ENCODE data around the gene KCNMA1. TPM values are rescaled to one million over a fixed set of nuclear protein-coding genes. Genes with fewer than 3 reads are reported as not detected.
"Not testable (repeated sequence)": the region's sequence is repeated elsewhere in the genome, so short reads cannot be mapped to it uniquely, and the experiment has no call there.

The KCNMA1 gene
- total RNA-seq, 1 experiment from 2014 or later = 20.7 TPM

DNA sequence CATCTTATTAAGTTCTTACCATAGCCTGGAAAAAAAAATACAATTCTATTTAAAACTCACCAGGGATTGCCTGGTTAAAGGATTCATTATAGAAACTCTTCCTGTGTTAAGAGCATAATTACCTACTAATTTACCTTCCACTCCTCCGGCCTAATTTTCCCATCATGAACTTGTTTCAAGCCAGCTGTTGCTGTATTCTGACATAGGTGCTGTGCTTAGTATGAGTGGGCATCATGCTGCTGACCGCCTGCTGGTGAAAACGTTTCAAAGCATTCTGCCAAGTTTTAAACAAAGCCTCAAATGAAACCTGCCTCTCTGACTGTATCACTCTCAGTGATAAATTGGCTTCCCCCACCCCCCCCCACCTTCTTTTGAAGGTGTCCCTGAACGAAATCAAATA is 47.8 kb upstream of the KCNMA1 start:
- H3K4me1 Mint-ChIP-seq (ENCODE audit: low read depth, unreplicated experiment) = no peaks in the 10 kb centered on the region
- no peak overlapping the region for H3K4me3 ChIP-seq (ENCODE audit: low read depth, low read length)
- no peaks in the 10 kb centered on the region for H3K9me3 Mint-ChIP-seq (ENCODE audit: unreplicated experiment)
- intact Hi-C loops (cut with micrococcal nuclease; ENCODE audit: unreplicated experiment) = no loop called here
- ChIA-PET POLR2A (no interaction called here), CTCF (no interaction called here)
- no peaks in the 10 kb centered on the region for H3K36me3 Mint-ChIP-seq (ENCODE audit: insufficient read depth, unreplicated experiment)
- H3K27me3 Mint-ChIP-seq (ENCODE audit: insufficient read depth, unreplicated experiment) = peaks cover 9% of the 10 kb centered on the region
- no peak for DNase-seq
- H3K36me3 ChIP-seq (ENCODE audit: control insufficient read depth, insufficient read depth, low read length) = no peaks in the 10 kb centered on the region
- no peaks in the 10 kb centered on the region for H3K4me1 ChIP-seq
- TF ChIP-seq, protein P1, sequence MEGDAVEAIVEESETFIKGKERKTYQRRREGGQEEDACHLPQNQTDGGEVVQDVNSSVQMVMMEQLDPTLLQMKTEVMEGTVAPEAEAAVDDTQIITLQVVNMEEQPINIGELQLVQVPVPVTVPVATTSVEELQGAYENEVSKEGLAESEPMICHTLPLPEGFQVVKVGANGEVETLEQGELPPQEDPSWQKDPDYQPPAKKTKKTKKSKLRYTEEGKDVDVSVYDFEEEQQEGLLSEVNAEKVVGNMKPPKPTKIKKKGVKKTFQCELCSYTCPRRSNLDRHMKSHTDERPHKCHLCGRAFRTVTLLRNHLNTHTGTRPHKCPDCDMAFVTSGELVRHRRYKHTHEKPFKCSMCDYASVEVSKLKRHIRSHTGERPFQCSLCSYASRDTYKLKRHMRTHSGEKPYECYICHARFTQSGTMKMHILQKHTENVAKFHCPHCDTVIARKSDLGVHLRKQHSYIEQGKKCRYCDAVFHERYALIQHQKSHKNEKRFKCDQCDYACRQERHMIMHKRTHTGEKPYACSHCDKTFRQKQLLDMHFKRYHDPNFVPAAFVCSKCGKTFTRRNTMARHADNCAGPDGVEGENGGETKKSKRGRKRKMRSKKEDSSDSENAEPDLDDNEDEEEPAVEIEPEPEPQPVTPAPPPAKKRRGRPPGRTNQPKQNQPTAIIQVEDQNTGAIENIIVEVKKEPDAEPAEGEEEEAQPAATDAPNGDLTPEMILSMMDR (IDR thresholded peaks at IDR 0.05; ENCODE audit: insufficient read depth in 1 of 2, low read depth in 1 of 2, low read length in 1 of 2, severe bottlenecking in 1 of 2, unreplicated experiment in 1 of 2) = no peak
- 0 out of 2 replicates have a peak, but pooled peaks cover 1% of the 10 kb centered on the region for H3K27me3 ChIP-seq (replicated peaks; ENCODE audit: control insufficient read depth, insufficient read depth, low read length)
- no TSS peak for BruUV-seq (replicated peaks)
- H3K27ac Mint-ChIP-seq (ENCODE audit: unreplicated experiment) = no peak overlapping the region
- H3K4me3 Mint-ChIP-seq (ENCODE audit: unreplicated experiment) = no peak overlapping the region
- H3K9me3 ChIP-seq = no peaks in the 10 kb centered on the region

DNA sequence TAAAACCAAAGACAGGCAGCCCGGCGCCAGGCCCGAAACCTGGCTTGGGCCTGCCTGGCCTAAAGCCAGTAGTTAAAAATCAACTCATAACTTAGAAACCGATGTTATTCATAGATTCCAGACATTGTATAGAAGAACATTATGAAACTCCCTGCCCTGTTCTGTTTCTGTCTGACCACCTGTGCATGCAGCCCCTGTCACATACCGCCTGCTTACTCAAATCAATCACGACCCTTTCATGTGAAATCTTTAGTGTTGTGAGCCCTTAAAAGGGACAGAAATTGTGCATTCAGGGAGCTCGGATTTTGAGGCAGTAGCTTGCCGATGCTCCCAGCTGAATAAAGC is 45.5 kb upstream of the KCNMA1 start:
- H3K4me1 Mint-ChIP-seq (ENCODE audit: low read depth, unreplicated experiment); H3K4me1 ChIP-seq; H3K9me3 Mint-ChIP-seq (ENCODE audit: unreplicated experiment); H3K4me3 Mint-ChIP-seq (ENCODE audit: unreplicated experiment); H3K4me3 ChIP-seq (ENCODE audit: low read depth, low read length); H3K36me3 ChIP-seq (ENCODE audit: control insufficient read depth, insufficient read depth, low read length); BruUV-seq (replicated peaks); H3K27me3 ChIP-seq (replicated peaks; ENCODE audit: control insufficient read depth, insufficient read depth, low read length); H3K27me3 Mint-ChIP-seq (ENCODE audit: insufficient read depth, unreplicated experiment); H3K27ac Mint-ChIP-seq (ENCODE audit: unreplicated experiment); CTCF ChIA-PET; intact Hi-C loops (cut with micrococcal nuclease; ENCODE audit: unreplicated experiment); H3K36me3 Mint-ChIP-seq (ENCODE audit: insufficient read depth, unreplicated experiment); POLR2A ChIA-PET; DNase-seq; H3K9me3 ChIP-seq: not testable (repeated sequence)

DNA sequence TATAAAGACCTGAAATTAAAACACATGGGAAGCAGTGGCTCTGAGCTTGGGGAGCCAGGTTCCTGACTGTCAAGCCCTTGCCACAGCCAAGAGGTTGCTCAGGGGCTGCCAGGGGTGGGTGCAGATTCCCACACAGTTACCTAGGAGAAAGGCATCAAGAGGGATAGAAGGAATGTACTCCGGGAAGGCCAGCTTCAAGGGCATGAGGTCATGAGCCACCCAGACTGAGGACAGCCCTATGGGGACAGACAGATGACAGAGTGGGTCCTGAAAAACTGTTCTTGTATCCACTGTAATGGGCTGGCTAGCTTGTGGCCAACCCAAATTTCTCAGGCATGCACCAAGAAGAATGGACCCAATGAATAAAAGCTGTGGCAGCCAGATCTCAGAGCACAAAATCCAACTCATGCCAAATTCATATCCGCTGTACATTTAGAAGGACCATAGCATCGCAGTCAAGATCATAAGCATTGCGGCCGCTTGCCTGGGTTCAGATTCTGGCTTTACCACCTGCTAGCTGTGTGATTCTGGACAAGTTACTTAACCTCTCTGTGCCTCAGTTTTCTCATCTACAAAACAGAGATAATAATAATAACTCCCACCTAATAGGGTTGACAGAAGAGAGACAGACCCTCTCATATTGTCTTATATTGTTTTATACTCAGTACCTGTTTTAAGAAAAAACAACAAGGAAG is 44.9 kb upstream of the KCNMA1 start:
- H3K9me3 Mint-ChIP-seq (ENCODE audit: unreplicated experiment) = no peaks in the 10 kb centered on the region
- H3K27me3 Mint-ChIP-seq (ENCODE audit: insufficient read depth, unreplicated experiment) = peaks cover 6% of the 10 kb centered on the region
- no peak overlapping the region for H3K27ac Mint-ChIP-seq (ENCODE audit: unreplicated experiment)
- no peaks in the 10 kb centered on the region for H3K36me3 Mint-ChIP-seq (ENCODE audit: insufficient read depth, unreplicated experiment)
- no TSS peak for BruUV-seq (replicated peaks)
- ChIA-PET POLR2A (no interaction called here), CTCF (no interaction called here)
- Histone ChIP-seq H3K4me1 (no peaks in the 10 kb centered on the region), H3K4me3 (ENCODE audit: low read depth, low read length) (no peak overlapping the region), H3K9me3 (no peaks in the 10 kb centered on the region), H3K27me3 (replicated peaks; ENCODE audit: control insufficient read depth, insufficient read depth, low read length) (no peaks in the 10 kb centered on the region), H3K36me3 (ENCODE audit: control insufficient read depth, insufficient read depth, low read length) (no peaks in the 10 kb centered on the region)
- TF ChIP-seq, protein P1 (IDR thresholded peaks at IDR 0.05; ENCODE audit: insufficient read depth in 1 of 2, low read depth in 1 of 2, low read length in 1 of 2, severe bottlenecking in 1 of 2, unreplicated experiment in 1 of 2) = no peak
- intact Hi-C loops (cut with micrococcal nuclease; ENCODE audit: unreplicated experiment) = no loop called here
- H3K4me1 Mint-ChIP-seq (ENCODE audit: low read depth, unreplicated experiment) = no peaks in the 10 kb centered on the region
- no peak for DNase-seq
- H3K4me3 Mint-ChIP-seq (ENCODE audit: unreplicated experiment) = no peak overlapping the region

DNA sequence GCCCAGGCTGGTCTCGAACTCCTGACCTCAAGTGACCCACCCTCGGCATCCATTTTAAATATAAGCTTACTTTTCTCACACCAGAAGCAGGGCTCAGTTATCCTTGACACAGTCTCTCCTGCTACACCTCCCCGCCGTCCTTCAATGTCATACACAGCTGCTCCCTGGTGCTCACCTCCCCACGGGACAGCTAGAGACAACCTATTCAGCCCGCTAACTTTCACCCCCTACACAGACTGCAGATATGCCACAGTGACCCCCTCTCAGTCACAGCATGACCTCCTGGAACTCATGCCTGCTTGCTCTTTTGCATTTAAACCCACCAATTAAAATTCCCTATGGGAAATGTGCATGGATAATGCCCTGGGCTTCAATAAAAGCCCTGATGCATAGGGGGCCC is 44.2 kb upstream of the KCNMA1 start:
- Mint-ChIP-seq H3K27ac (ENCODE audit: unreplicated experiment) (no peak overlapping the region), H3K36me3 (ENCODE audit: insufficient read depth, unreplicated experiment) (no peaks in the 10 kb centered on the region), H3K9me3 (ENCODE audit: unreplicated experiment) (no peaks in the 10 kb centered on the region), H3K4me1 (ENCODE audit: low read depth, unreplicated experiment) (no peaks in the 10 kb centered on the region), H3K27me3 (ENCODE audit: insufficient read depth, unreplicated experiment) (peaks cover 2% of the 10 kb centered on the region), H3K4me3 (ENCODE audit: unreplicated experiment) (no peak overlapping the region)
- Histone ChIP-seq H3K27me3 (replicated peaks; ENCODE audit: control insufficient read depth, insufficient read depth, low read length) (no peaks in the 10 kb centered on the region), H3K9me3 (no peaks in the 10 kb centered on the region), H3K4me1 (no peaks in the 10 kb centered on the region), H3K4me3 (ENCODE audit: low read depth, low read length) (no peak overlapping the region), H3K36me3 (ENCODE audit: control insufficient read depth, insufficient read depth, low read length) (no peaks in the 10 kb centered on the region)
- no TSS peak for BruUV-seq (replicated peaks)
- intact Hi-C loops (cut with micrococcal nuclease; ENCODE audit: unreplicated experiment) = no loop called here
- TF ChIP-seq, protein P1 (IDR thresholded peaks at IDR 0.05; ENCODE audit: insufficient read depth in 1 of 2, low read depth in 1 of 2, low read length in 1 of 2, severe bottlenecking in 1 of 2, unreplicated experiment in 1 of 2) = no peak
- DNase-seq = no peak
- ChIA-PET POLR2A (no interaction called here), CTCF (no interaction called here)
